Glutamatergic neuron (in vitro differentiated cells): ENCODE measurements around the gene SP140L. TPM values are rescaled to one million over a fixed set of nuclear protein-coding genes. Genes with fewer than 3 reads are reported as not detected.
"Not testable (repeated sequence)": the region's sequence is repeated elsewhere in the genome, so short reads cannot be mapped to it uniquely, and the experiment has no call there.

Experiments used
- DNase-seq: peaks from one replicate; pipeline ENCODE4 v3.0.0; 2022
- H3K27ac Mint-ChIP-seq: one replicate; pipeline ENCODE4 v1.8.0; 2020; ENCODE audit warnings: mild to moderate bottlenecking, mixed read lengths, inconsistent platforms; ENCODE audit not compliant: unreplicated experiment
- H3K27me3 Mint-ChIP-seq: one replicate; pipeline ENCODE4 v1.8.0; 2020; ENCODE audit warnings: mild to moderate bottlenecking, moderate library complexity, mixed read lengths, inconsistent platforms; ENCODE audit not compliant: unreplicated experiment
- H3K36me3 Mint-ChIP-seq: one replicate; pipeline ENCODE4 v1.8.0; 2020; ENCODE audit warnings: mild to moderate bottlenecking, mixed read lengths, inconsistent platforms; ENCODE audit not compliant: unreplicated experiment
- H3K4me1 Mint-ChIP-seq: one replicate; pipeline ENCODE4 v1.8.0; 2020; ENCODE audit warnings: mild to moderate bottlenecking, low read depth, mixed read lengths, inconsistent platforms; ENCODE audit not compliant: unreplicated experiment
- H3K4me3 Mint-ChIP-seq: one replicate; pipeline ENCODE4 v1.8.0; 2020; ENCODE audit warnings: mild to moderate bottlenecking, mixed read lengths, inconsistent platforms; ENCODE audit not compliant: unreplicated experiment
- H3K9me3 Mint-ChIP-seq: one replicate; pipeline ENCODE4 v1.8.0; 2020; ENCODE audit warnings: mild to moderate bottlenecking, moderate library complexity, mixed read lengths, inconsistent platforms; ENCODE audit not compliant: unreplicated experiment
- CTCF ChIP-seq: fragments of 200-600 bp; sonication (generic); IDR thresholded peaks from one replicate; pipeline ENCODE4 v1.5.0; 2021; ENCODE audit not compliant: partially characterized antibody, unreplicated experiment
- total RNA-seq: library from RNA; stranded (reverse); fragmentation: NEBNext Ultra II Directional; extraction: Animal tissue kit (Norgen Biotek cat#: 25700); gene quantifications from one replicate; pipeline ENCODE4 v1.2.1, GENCODE V29; 2021; ENCODE audit not compliant: unreplicated experiment

The SP140L gene
- total RNA-seq, 1 donor from 2014 or later: 0.34 TPM

DNA sequence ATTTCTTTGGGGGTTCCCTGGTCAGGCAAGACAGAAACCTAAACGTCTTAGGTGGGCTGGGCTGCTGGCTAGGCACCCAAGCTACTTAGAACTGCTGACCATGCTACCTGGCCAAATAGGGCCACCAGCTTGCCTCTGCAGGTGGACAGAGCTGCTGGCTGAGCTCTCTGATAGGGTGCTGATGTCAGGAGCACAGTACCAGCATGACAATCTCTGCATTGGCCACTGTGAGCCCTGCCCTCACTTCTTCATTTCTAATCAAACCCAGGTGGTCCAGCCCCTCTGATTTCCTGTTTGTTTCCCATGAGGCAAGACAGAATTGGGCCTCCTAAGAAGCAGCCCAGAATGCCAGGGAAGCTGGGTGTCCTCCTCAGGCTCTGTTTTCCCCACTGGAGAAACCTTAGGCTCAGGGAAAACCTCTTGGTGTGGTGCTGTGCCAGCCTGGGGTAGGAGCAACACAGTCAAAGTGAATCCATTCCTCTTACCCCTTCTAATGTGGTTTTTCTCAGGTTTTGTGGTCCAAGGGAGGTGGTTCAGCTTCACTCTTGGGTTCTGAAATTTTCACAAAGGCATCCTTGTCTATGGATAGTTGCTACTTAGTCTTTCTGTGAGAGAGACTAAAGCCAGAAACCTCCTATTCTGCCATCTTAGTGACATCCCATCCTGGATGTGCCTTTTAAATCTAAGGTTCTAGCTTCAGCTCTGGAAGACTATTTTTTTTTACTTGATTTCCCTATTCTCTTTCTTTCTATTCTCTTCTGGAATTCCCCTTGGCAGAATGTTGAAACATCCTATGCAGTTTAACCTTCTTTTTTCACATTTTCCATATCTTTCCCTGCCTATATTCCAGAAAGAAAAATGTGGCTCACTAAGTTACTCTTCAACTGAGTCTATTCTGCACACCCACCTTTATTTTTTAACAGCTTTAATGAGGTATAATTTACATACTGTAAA lies 104.2 kb downstream of the SP140L start:
- Mint-ChIP-seq H3K4me3 (no peak overlapping the region), H3K27ac (no peak overlapping the region), H3K36me3 (no peaks in the 10 kb centered on the region), H3K27me3 (no peaks in the 10 kb centered on the region), H3K4me1 (no peaks in the 10 kb centered on the region), H3K9me3 (no peaks in the 10 kb centered on the region)
- no peak for TF ChIP-seq CTCF
- DNase-seq: no peak

DNA sequence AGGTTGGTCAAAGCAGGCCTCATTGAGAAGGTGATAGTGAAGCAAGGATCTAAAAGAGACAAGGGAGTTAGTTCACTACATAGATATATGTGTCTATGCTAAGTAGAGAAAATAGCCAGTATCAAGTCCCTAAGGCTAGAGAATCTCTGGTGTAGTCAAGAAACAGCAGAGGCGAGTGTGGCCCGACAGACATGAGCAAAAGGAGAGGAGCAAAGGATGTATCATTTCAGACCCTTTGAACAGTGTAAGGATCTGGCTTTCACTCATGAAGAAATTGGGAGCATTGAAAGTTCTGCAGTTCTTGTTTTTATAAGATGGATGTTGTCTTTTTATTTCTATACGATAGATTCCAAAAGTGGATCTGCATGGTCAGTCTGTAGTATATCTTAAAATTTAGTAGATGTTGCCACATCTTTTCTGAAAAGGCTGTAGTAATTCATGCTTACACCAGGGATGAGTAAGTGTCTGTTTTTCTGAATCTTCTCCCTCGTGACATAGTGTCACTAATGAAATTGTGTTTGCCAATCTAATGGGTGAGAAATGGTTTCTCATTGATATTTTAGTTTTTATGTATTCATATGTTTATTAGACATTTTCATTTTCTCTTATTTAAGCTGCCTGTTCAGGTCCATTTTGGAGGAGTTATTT lies 107.8 kb downstream of the SP140L start:
- Mint-ChIP-seq H3K27ac (no peak overlapping the region), H3K36me3 (no peaks in the 10 kb centered on the region), H3K4me3 (no peak overlapping the region), H3K9me3 (no peaks in the 10 kb centered on the region), H3K4me1 (no peaks in the 10 kb centered on the region), H3K27me3 (no peaks in the 10 kb centered on the region)
- TF ChIP-seq CTCF: no peak
- DNase-seq: no peak

DNA sequence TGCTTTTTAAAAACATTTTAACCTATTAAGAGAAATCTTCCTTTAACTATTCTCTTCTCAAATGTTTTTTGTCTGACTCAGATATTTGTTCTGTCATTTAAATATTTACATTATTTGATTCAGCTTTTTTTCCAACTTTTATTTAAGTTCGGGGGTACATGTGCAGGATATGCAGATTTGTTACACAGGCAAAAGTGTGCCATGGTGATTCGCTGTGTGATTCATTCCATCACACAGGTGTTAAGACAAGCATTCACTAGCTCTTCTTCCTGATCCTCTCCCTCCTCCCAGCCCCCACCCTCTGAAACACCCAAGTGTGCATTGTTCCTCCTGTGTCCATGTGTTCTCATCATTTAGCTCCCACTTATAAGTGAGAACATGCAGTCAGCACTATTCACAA lies 108.4 kb downstream of the SP140L start:
- Mint-ChIP-seq H3K9me3 (no peaks in the 10 kb centered on the region), H3K27ac (no peak overlapping the region), H3K4me1 (no peaks in the 10 kb centered on the region), H3K36me3 (no peaks in the 10 kb centered on the region), H3K4me3 (no peak overlapping the region), H3K27me3 (no peaks in the 10 kb centered on the region)
- TF ChIP-seq CTCF: no peak
- DNase-seq: no peak

DNA sequence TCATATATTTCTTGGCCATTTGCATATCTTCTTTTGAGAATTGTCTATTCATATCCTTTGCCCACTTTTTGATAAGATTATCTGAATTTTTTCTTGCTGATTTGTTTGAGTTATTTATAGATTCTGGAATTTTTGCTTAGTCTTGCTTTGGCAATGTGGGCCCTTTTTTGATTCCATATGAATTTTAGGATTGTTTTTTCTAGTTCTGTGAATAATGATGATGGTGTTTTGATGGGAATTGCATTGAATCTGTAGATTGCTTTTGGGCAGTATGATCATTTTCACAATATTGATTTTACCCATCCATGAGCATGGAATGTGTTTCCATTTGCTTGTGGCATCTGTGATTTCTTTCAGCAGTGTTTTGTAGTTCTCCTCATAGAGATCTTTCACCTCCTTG lies 112.1 kb downstream of the SP140L start:
- not testable (repeated sequence) for H3K4me3 Mint-ChIP-seq, H3K27ac Mint-ChIP-seq, DNase-seq, H3K9me3 Mint-ChIP-seq, H3K27me3 Mint-ChIP-seq, H3K36me3 Mint-ChIP-seq, H3K4me1 Mint-ChIP-seq

DNA sequence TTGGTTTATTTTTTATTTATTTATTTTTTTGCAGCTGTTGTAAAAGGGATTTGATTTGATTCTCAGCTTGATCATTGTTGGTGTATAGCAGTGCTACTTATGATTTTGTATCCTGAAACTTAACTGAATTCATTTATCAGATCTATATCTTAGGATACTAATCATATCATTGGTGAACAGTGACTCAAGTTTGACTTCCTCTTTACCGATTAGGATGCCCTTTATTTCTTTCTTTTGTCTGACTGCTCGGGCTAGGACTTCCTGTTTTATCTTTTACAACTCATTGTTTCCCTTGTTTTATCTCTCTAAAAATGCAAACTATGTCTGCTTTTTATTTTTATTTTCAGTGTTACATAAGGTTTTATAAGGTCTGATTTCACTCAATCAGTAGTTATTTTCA lies 112.6 kb downstream of the SP140L start:
- no peak for DNase-seq
- H3K9me3 Mint-ChIP-seq: no peaks in the 10 kb centered on the region
- TF ChIP-seq CTCF: no peak
- no peak overlapping the region for H3K27ac Mint-ChIP-seq
- no peak overlapping the region for H3K4me3 Mint-ChIP-seq
- H3K36me3 Mint-ChIP-seq: no peaks in the 10 kb centered on the region
- H3K27me3 Mint-ChIP-seq: no peaks in the 10 kb centered on the region
- no peaks in the 10 kb centered on the region for H3K4me1 Mint-ChIP-seq
